Upper lobe of left lung (tissue), 4 donors: ENCODE measurements around the gene ABCC4.

ENCODE experiments used
- CTCF ChIP-seq, 6 experiments: fragments of 450-650 bp in 4 of 6; fragments of 200-600 bp in 2 of 6; sonication (generic) in 2 of 6; IDR thresholded peaks; one replicate each; pipeline ENCODE4 v1.5.1; 2016 to 2019; ENCODE audit warnings: antibody characterized with exemption in 6 of 6
- EP300 ChIP-seq, 4 donors: sonication (generic); formaldehyde crosslinking; IDR thresholded peaks; one replicate each; pipeline ENCODE4 v1.5.1; 2017; ENCODE audit warnings: antibody characterized with exemption in 4 of 4, control low read depth in 2 of 4
- POLR2A ChIP-seq, 4 donors: fragments of 450-650 bp; IDR thresholded peaks; one replicate each; pipeline ENCODE4 v1.5.1; 2016 to 2017; ENCODE audit warnings: antibody characterized with exemption in 4 of 4, mild to moderate bottlenecking in 2 of 4
- POLR2AphosphoS5 ChIP-seq, 2 donors: sonication (generic); formaldehyde crosslinking; IDR thresholded peaks; one replicate each; pipeline ENCODE4 v1.5.1; 2017; ENCODE audit warnings: antibody characterized with exemption in 2 of 2

- TF ChIP-seq CTCF (IDR thresholded peaks at IDR 0.05) (no peak), POLR2A (IDR thresholded peaks at IDR 0.05) (no peak), EP300 (IDR thresholded peaks at IDR 0.05) (no peak), POLR2AphosphoS5 (IDR thresholded peaks at IDR 0.05) (no peak)
Observed at GRCh38 chr13:95212983-95213850, 88.0 kb downstream of the ABCC4 start.
